GM18861 (cell line): ENCODE results near the gene SEC14L1.
"Not testable (repeated sequence)": the region's sequence is repeated elsewhere in the genome, so short reads cannot be mapped to it uniquely, and the experiment has no call there.

Experiments used
- ATAC-seq: cut with Tn5 transposase; IDR thresholded peaks from one replicate; pipeline ENCODE4 v1.9.1; 2021; ENCODE audit not compliant: unreplicated experiment

Gene SEC14L1

GRCh38 chr17:77115947-77116346 is 24.8 kb upstream of the SEC14L1 start:
- no peak for ATAC-seq

GRCh38 chr17:77116371-77116860 is 24.4 kb upstream of the SEC14L1 start:
- no peak for ATAC-seq

- ATAC-seq = no peak
Observed at GRCh38 chr17:77117415-77117814, 23.4 kb upstream of the SEC14L1 start.

- no peak for ATAC-seq
Observed at GRCh38 chr17:77118251-77118928, 22.4 kb upstream of the SEC14L1 start.

- ATAC-seq = no peak
Observed at GRCh38 chr17:77119668-77120301, 21.0 kb upstream of the SEC14L1 start.

DNA sequence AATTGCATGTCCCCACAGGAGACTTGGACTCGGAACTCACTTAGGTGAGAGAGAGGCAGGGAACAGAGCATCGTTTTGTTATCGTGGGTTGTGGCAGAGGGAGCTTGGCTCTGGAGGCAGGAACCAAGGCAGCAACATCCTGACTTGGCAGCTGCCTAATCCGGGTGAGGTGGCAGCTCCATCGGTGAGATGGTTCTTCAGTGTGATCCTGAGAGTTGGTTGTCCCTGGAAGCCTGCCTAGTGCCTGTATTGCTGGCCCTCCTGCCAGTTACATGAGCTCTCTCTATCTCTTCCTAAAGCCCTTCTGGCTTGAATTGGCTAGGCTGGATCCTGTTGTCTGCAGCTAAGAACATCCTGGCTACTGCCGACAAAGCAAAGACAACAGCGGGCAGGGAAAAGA is 19.9 kb upstream of the SEC14L1 start:
- ATAC-seq = no peak

GRCh38 chr17:77124192-77124889 is 16.4 kb upstream of the SEC14L1 start:
- no peak for ATAC-seq

- ATAC-seq = no peak
Observed at GRCh38 chr17:77125432-77125901, 15.3 kb upstream of the SEC14L1 start.

- ATAC-seq = no peak
Observed at GRCh38 chr17:77126519-77126918, 14.2 kb upstream of the SEC14L1 start.

DNA sequence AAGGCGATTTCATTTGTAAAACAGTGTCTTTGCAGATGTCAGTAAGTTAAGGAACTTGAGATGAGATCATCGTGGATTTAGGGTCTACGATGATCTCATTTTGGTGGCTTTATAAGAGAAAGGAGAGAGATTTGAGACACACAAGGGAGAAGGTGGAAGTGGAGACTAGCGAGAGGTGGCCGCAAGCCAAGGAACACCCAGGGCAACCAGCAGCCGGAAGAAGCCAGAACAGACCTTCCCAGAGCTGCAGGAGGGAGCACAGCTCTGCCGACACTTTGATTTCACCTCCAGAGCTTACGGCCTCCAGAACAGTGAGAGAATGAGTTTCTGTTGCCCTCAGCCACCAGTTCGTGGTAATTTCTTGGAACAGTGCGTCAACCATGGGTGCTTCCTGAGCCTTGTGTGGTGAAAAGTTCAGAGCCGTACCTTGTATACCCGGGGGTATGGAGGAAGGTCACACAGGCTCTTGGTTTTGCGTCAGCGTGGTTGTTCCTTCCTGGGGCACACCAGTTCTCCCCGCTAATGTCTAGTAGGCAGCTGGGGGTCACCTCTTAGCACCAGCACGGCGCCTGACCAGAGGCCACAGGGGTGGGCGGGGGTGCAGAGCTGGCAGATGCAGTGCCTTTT is 12.9 kb upstream of the SEC14L1 start:
- ATAC-seq = no peak

DNA sequence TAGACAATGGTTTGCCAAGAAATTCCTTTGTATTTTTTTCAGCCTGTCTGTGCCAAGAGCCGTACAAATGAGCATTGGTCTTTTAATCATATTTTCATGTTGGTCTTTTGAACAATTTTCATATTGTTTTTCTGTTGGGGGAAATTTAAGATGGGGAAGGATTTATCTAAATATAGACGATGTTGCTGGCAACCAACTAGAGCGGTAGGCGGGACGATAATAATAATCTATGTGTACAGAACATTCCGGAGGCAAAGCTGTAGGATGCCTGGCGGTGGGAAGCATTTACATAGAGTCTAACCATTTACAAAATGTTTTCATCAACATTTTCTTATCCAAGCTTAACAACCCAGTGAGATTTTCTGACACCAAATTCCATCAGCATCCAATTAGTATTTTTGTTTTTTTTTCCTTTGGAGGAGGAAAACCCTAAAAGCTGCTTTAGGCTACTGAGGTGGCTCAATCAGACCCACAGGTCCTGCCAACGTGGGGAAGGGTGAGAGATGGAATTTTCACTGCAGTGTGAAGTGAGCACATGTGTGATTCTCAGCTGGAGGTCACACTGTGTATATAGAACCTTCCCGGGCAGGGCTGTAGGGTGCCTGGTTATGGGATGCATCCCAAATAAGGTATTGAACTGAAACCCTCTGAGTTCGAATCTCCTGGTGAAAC is 11.7 kb upstream of the SEC14L1 start:
- no peak for ATAC-seq

DNA sequence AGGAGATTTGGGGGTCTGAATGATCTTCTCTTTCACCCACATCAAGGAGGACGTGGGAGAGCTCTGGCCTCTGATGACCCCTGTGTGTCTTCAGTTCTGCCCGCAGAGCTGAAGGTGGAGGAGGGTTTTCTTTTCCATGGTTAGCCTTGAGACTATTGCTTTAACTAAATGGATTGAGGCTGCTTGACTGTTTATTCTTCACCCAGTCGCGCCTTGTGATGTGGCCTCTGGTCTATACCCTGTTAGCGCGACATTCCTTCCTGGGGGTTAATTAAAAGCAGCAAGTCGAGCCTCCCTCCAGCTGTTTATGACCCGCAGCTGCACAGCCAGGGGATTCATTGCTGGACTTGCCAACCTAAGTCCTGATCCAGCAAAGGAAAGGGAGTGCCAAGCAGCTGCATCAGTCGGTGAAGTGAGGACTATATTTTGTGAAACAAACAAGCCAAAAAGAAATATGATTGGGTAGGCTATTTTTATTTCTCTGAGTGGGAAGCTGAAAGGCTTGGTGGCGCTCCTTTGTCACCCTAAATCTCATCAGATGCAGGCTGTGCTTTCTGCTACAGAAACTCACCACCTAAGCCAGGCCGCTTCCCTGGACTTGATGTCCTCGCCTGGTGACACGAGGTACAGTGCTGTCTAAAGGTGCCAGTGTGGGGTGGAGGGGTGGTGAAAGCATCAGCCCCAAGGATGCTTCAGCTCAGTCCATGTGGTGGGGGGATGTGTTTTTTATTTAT is 11.0 kb upstream of the SEC14L1 start:
- ATAC-seq = no peak

DNA sequence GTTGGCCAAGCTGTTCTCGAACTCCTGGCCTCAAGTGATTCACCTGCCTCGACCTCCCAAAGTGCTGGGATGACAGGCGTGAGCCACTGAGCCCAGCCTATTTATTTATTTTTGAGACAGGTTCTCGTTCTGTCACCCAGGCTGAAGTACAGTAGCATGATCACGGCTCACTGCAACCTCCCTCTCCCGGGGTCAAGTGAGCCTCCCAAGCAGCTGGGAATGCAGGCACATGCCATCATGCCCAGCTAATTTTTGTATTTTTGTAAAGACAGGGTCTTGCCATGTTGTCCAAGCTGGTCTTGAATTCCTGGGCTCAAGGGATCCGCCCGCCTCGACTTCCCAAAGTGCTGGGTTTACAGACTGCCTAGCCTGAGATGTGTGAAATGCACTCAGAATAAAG is 10.2 kb upstream of the SEC14L1 start:
- ATAC-seq = no peak

DNA sequence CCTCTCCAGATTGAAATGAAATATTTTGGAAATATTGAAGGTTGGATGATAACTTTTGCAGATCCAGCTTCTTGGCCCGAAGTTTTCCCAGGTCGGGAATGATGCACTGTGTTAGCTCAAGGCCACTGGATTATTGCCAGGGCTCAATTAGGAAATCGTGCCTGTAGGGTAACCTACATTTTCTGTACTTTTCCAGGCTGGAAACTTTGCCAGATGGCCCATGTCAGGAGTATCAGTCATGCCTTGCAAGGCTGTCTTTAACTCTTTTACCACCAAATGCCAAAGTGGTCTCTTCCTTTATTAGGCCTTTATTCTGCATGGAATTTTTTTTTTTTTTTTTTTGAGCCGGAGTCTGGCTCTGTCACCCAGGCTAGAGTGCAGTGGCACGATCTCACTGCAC is 8.9 kb upstream of the SEC14L1 start:
- no peak for ATAC-seq

GRCh38 chr17:77132411-77133086 is 8.2 kb upstream of the SEC14L1 start:
- no peak for ATAC-seq

GRCh38 chr17:77133087-77133638 is 7.6 kb upstream of the SEC14L1 start:
- no peak for ATAC-seq

- no peak for ATAC-seq
Observed at GRCh38 chr17:77136420-77136767, 4.4 kb upstream of the SEC14L1 start.

GRCh38 chr17:77137111-77137510 is 3.7 kb upstream of the SEC14L1 start:
- ATAC-seq = no peak

DNA sequence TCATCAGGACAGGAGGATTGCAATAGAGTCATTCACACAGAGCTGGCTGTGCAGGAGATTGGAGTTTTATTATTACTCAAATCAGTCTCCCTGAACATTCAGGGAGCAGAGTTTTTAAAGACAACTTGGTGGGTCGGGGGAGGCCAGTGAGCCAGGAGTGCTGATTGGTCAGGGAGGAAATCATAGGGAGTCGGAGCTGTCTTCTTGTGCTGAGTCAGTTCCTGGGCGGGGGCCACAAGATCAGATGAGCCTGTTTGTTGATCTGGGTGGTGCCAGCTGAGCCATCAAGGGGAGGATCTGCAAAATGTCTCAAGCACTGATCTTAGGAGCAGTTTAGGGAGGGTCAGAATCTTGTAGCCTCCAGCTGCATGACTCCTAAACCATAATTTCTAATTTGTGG is 2.9 kb upstream of the SEC14L1 start:
- ATAC-seq = not testable (repeated sequence)
